ENCODE data around the gene TMPRSS7.

The TMPRSS7 gene

DNA sequence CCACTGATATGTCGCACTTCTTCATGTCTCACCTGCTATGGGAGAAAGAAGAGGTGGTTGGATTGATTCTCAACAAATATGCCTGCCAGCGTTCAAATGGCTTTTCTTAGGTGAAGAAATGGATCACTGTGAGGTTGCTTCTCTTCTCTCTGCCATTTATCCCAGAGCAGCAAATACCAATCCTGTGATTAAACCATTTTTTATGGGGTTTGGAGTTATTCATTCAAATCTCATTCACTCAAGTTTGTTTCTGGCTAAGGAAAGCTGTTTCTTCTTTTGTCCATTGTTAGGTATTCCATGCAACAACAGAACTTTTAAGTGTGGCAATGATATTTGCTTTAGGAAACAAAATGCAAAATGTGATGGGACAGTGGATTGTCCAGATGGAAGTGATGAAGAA lies 39.5 kb downstream of the TMPRSS7 start:
- Histone ChIP-seq H3K9ac (ENCODE audit: low read length) (no peak overlapping the region), H3K27ac (ENCODE audit: low read length) (no peak overlapping the region), H3K79me2 (ENCODE audit: low read length) (no peaks in the 10 kb centered on the region), H3K9me3 (ENCODE audit: insufficient read depth, low read length) (no peaks in the 10 kb centered on the region), H3K4me2 (ENCODE audit: low read length) (no peak overlapping the region), H3K36me3 (replicated peaks; ENCODE audit: low read depth, low read length) (no peaks in the 10 kb centered on the region), H3K27me3 (ENCODE audit: low read depth, low read length) (peaks cover 11% of the 10 kb centered on the region), H3K4me3 (ENCODE audit: low read length) (no peak overlapping the region), H3K4me1 (ENCODE audit: low read length) (peaks cover 13% of the 10 kb centered on the region), H2AFZ (ENCODE audit: low read depth, low read length) (no peak overlapping the region), H4K20me1 (ENCODE audit: insufficient read depth, low read length) (no peaks in the 10 kb centered on the region)
- TF ChIP-seq EZH2phosphoT487 (IDR thresholded peaks at IDR 0.05; ENCODE audit: low read depth) = no peak

- H3K4me3 ChIP-seq (ENCODE audit: low read length) = no peak overlapping the region
- TF ChIP-seq EZH2phosphoT487 (IDR thresholded peaks at IDR 0.05; ENCODE audit: low read depth) = no peak
- TF ChIP-seq, protein P1, sequence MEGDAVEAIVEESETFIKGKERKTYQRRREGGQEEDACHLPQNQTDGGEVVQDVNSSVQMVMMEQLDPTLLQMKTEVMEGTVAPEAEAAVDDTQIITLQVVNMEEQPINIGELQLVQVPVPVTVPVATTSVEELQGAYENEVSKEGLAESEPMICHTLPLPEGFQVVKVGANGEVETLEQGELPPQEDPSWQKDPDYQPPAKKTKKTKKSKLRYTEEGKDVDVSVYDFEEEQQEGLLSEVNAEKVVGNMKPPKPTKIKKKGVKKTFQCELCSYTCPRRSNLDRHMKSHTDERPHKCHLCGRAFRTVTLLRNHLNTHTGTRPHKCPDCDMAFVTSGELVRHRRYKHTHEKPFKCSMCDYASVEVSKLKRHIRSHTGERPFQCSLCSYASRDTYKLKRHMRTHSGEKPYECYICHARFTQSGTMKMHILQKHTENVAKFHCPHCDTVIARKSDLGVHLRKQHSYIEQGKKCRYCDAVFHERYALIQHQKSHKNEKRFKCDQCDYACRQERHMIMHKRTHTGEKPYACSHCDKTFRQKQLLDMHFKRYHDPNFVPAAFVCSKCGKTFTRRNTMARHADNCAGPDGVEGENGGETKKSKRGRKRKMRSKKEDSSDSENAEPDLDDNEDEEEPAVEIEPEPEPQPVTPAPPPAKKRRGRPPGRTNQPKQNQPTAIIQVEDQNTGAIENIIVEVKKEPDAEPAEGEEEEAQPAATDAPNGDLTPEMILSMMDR (IDR thresholded peaks at IDR 0.05; ENCODE audit: low read depth, low read length) = no peak
- no peak overlapping the region for H3K9ac ChIP-seq (ENCODE audit: low read length)
Measured at GRCh38 chr3:112074616-112075497, 40.3 kb downstream of the TMPRSS7 start.

DNA sequence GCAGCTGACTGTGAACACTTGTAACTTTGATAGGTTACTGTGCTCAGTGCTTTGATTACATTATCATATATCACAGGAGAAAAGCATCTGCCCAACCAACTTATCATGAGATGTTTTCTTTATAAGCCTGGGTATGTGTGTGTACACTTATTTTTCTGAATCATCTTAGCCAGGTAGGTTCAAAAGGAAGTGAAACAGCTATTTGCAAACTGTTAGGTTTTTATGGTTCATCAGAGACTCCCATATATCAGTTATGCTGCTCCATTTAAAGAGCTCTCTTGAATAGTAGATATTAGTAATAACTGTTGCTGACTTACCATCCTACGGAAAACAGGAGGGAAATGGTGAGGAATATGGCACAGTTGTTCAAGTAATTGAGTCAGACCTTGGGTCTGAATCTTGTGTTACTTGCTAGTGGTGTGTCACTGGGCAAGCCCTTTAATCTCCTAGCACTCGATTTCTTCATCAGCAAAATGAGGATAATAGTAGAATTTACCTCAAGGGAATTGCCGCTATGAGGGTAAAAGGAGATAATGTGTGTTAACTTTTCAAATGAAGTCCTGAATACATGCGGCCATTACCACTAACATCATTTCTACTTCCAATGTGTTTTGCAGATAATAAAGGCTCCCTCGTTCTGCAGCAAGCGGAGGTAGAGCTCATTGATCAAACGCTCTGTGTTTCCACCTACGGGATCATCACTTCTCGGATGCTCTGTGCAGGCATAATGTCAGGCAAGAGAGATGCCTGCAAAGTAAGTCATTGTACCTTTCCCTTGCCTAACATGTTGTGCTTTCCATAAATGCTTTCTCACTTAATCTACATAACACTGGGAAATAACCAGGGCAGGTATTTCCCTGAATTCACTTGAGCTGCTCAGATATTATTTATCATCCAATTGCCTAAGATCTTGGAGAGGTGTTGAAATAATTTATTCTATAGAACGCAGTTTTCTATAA lies 43.9 kb downstream of the TMPRSS7 start:
- H3K27ac ChIP-seq (ENCODE audit: low read length) = no peak overlapping the region
- H3K79me2 ChIP-seq (ENCODE audit: low read length) = no peaks in the 10 kb centered on the region
- TF ChIP-seq EZH2phosphoT487 (IDR thresholded peaks at IDR 0.05; ENCODE audit: low read depth) = no peak
- TF ChIP-seq, protein P1 (IDR thresholded peaks at IDR 0.05; ENCODE audit: low read depth, low read length) = no peak
- H3K27me3 ChIP-seq (ENCODE audit: low read depth, low read length) = peaks cover 11% of the 10 kb centered on the region
- H4K20me1 ChIP-seq (ENCODE audit: insufficient read depth, low read length) = no peaks in the 10 kb centered on the region
- no peak overlapping the region for H3K9ac ChIP-seq (ENCODE audit: low read length)
- no peaks in the 10 kb centered on the region for H3K36me3 ChIP-seq (replicated peaks; ENCODE audit: low read depth, low read length)
- H3K4me2 ChIP-seq (ENCODE audit: low read length) = peak overlapping the region; percentile 27
- H3K9me3 ChIP-seq (ENCODE audit: insufficient read depth, low read length) = no peaks in the 10 kb centered on the region
- no peak overlapping the region for H2AFZ ChIP-seq (ENCODE audit: low read depth, low read length)
- no peak overlapping the region for H3K4me3 ChIP-seq (ENCODE audit: low read length)
- H3K4me1 ChIP-seq (ENCODE audit: low read length) = peaks cover 13% of the 10 kb centered on the region

More at GRCh38 chr3:112074616-112075497, 40.3 kb downstream of the TMPRSS7 start:
- H3K79me2 ChIP-seq (ENCODE audit: low read length) = no peaks in the 10 kb centered on the region
- no peaks in the 10 kb centered on the region for H3K9me3 ChIP-seq (ENCODE audit: insufficient read depth, low read length)
- no peaks in the 10 kb centered on the region for H4K20me1 ChIP-seq (ENCODE audit: insufficient read depth, low read length)
- H3K27me3 ChIP-seq (ENCODE audit: low read depth, low read length) = peaks cover 11% of the 10 kb centered on the region
- no peak overlapping the region for H3K4me2 ChIP-seq (ENCODE audit: low read length)
- no peaks in the 10 kb centered on the region for H3K36me3 ChIP-seq (replicated peaks; ENCODE audit: low read depth, low read length)
- no peak overlapping the region for H2AFZ ChIP-seq (ENCODE audit: low read depth, low read length)
- no peak overlapping the region for H3K27ac ChIP-seq (ENCODE audit: low read length)
- peaks cover 13% of the 10 kb centered on the region for H3K4me1 ChIP-seq (ENCODE audit: low read length)

- Histone ChIP-seq H3K4me1 (ENCODE audit: low read length) (peaks cover 16% of the 10 kb centered on the region), H3K27me3 (ENCODE audit: low read depth, low read length) (peaks cover 6% of the 10 kb centered on the region; the same call in 1 of the 2 replicates), H3K27ac (ENCODE audit: low read length) (no peak overlapping the region), H3K9ac (ENCODE audit: low read length) (no peak overlapping the region), H3K9me3 (ENCODE audit: insufficient read depth, low read length) (no peaks in the 10 kb centered on the region), H3K36me3 (replicated peaks; ENCODE audit: low read depth, low read length) (no peaks in the 10 kb centered on the region), H4K20me1 (ENCODE audit: insufficient read depth, low read length) (no peaks in the 10 kb centered on the region), H3K4me3 (ENCODE audit: low read length) (no peak overlapping the region), H3K4me2 (ENCODE audit: low read length) (no peak overlapping the region), H2AFZ (ENCODE audit: low read depth, low read length) (no peak overlapping the region), H3K79me2 (ENCODE audit: low read length) (no peaks in the 10 kb centered on the region)
- TF ChIP-seq, protein P1 (IDR thresholded peaks at IDR 0.05; ENCODE audit: low read depth, low read length) = no peak
- TF ChIP-seq EZH2phosphoT487 (IDR thresholded peaks at IDR 0.05; ENCODE audit: low read depth) = no peak
Measured at GRCh38 chr3:112083239-112083638, 48.7 kb downstream of the TMPRSS7 start.
